ENCODE data around the gene SLC17A9. TPM values are rescaled to one million over a fixed set of nuclear protein-coding genes. Genes with fewer than 3 reads are reported as not detected.

Gene SLC17A9
- total and polyA plus RNA-seq, 2 donors (not counting 1 experiment from before 2014, with no cell fraction given), result 33.0 to 141 TPM

DNA sequence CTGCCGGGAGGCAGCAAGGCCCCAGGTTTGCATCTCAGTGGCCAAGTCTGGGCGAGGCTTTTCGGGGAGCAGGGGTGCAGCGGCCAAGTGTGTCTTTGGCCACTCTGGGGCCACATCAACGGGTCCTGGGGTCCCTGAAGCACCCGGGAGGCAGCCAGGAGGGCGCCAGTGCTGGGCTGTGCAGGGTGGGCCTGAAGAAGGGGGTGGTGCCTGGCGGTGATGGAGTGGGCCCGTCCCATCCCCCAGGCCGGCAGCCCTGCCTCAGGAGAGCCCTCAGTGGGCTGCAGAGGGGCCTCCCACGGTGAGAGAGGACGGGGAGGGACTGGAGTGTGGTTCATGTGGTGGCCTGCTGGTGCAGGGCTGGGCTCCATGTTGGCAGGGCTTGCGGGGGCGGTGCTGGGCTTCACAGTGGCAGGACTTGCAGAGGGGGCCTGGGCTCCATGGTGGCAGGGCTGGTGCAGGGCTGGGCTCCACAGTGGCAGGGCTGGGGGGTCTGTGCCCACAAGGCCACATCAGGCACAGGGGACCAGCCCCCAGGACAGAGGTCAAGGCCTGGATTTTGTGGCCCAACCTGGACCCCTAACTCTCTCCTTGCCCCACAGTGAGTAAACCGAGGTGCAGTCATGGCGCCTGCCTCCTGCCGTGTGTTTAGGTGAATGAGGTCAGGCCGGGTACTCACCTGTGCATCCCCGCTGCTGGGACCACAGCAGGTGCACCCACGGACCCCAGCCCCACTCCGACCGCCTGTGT is 64.7 kb downstream of the SLC17A9 start:
- H3K4me1 ChIP-seq (ENCODE audit: control insufficient read depth in 2 of 2, insufficient read depth in 2 of 2, low read length in 2 of 2), result no peaks in the 10 kb centered on the region
- no peak overlapping the region for H3K27ac ChIP-seq (ENCODE audit: low read length in 2 of 2)
- H3K36me3 ChIP-seq (replicated peaks in 1 of 2; ENCODE audit: control extremely low read depth in 1 of 2, control insufficient read depth in 1 of 2, extremely low read depth in 1 of 2, insufficient read depth in 2 of 2, low read length in 1 of 2), result no peaks in the 10 kb centered on the region
- ChIA-PET CTCF (no interaction called here), POLR2A (no interaction called here)
- WGBS (ENCODE audit: insufficient coverage), result 80% methylated on average over 22 of the region's 22 CpGs
- Mint-ChIP-seq H3K27ac (no peak overlapping the region), H3K9me3 (ENCODE audit: insufficient read depth) (peaks cover 5% of the 10 kb centered on the region), H3K4me3 (no peak overlapping the region), H3K27me3 (peaks cover 63% of the 10 kb centered on the region), H3K4me1 (no peaks in the 10 kb centered on the region)
- DNase-seq (no peak), ATAC-seq (ENCODE audit: low read depth) (no peak)
- H4K20me1 ChIP-seq (ENCODE audit: control insufficient read depth, insufficient read depth, low read length, poor library complexity, severe bottlenecking), result no peaks in the 10 kb centered on the region
- H3K9ac ChIP-seq (ENCODE audit: low read length), result no peak overlapping the region
- H3K4me2 ChIP-seq (replicated peaks; ENCODE audit: low read depth, low read length, poor library complexity, severe bottlenecking), result no peak overlapping the region
- peaks cover 0 to 48% (median 14%) of the 10 kb centered on the region in 4 experiments for H3K27me3 ChIP-seq (replicated peaks in 1 of 4; ENCODE audit: control extremely low read depth in 1 of 4, control insufficient read depth in 3 of 4, insufficient read depth in 4 of 4, low read length in 3 of 4)
- H3K79me2 ChIP-seq (ENCODE audit: control insufficient read depth, insufficient read depth, low read length), result no peaks in the 10 kb centered on the region
- TF ChIP-seq CTCF (IDR thresholded peaks at IDR 0.05) (no peak), EZH2 (IDR thresholded peaks at IDR 0.05; ENCODE audit: borderline replicate concordance, insufficient read depth, low read depth, low read length, poor library complexity, severe bottlenecking) (no peak)
- no peak overlapping the region for H2AFZ ChIP-seq (ENCODE audit: insufficient read depth, low read depth, low read length, poor library complexity, severe bottlenecking)
- intact Hi-C loops (cut with micrococcal nuclease), result no loop called here
- no peak overlapping the region for H3K4me3 ChIP-seq (ENCODE audit: control extremely low read depth in 1 of 5, extremely low read depth in 1 of 5, insufficient read depth in 1 of 5, low read depth in 2 of 5, low read length in 4 of 5)
- H3K9me3 ChIP-seq (ENCODE audit: control extremely low read depth in 1 of 3, control insufficient read depth in 2 of 3, insufficient read depth in 1 of 3, low read length in 2 of 3), result peaks cover 0 to 47% (median 16%) of the 10 kb centered on the region in 3 donors

- no peak for DNase-seq
- Histone ChIP-seq H2AFZ (ENCODE audit: insufficient read depth, low read depth, low read length, poor library complexity, severe bottlenecking) (no peak overlapping the region), H3K79me2 (ENCODE audit: control insufficient read depth, insufficient read depth, low read length) (no peaks in the 10 kb centered on the region), H4K20me1 (ENCODE audit: control insufficient read depth, insufficient read depth, low read length, poor library complexity, severe bottlenecking) (no peaks in the 10 kb centered on the region), H3K4me2 (replicated peaks; ENCODE audit: low read depth, low read length, poor library complexity, severe bottlenecking) (no peak overlapping the region), H3K27me3 (replicated peaks in 1 of 4; ENCODE audit: control extremely low read depth in 1 of 4, control insufficient read depth in 3 of 4, insufficient read depth in 4 of 4, low read length in 3 of 4) (peaks cover 0 to 46% (median 11%) of the 10 kb centered on the region in 4 experiments), H3K9ac (ENCODE audit: low read length) (no peak overlapping the region), H3K27ac (ENCODE audit: low read length in 2 of 2) (no peak overlapping the region), H3K4me3 (ENCODE audit: control extremely low read depth in 1 of 5, extremely low read depth in 1 of 5, insufficient read depth in 1 of 5, low read depth in 2 of 5, low read length in 4 of 5) (no peak overlapping the region), H3K36me3 (replicated peaks in 1 of 2; ENCODE audit: control extremely low read depth in 1 of 2, control insufficient read depth in 1 of 2, extremely low read depth in 1 of 2, insufficient read depth in 2 of 2, low read length in 1 of 2) (no peaks in the 10 kb centered on the region), H3K9me3 (ENCODE audit: control extremely low read depth in 1 of 3, control insufficient read depth in 2 of 3, insufficient read depth in 1 of 3, low read length in 2 of 3) (peaks cover 0 to 41% (median 12%) of the 10 kb centered on the region in 3 donors), H3K4me1 (ENCODE audit: control insufficient read depth in 2 of 2, insufficient read depth in 2 of 2, low read length in 2 of 2) (no peaks in the 10 kb centered on the region)
- Mint-ChIP-seq H3K27me3 (peaks cover 58% of the 10 kb centered on the region), H3K4me3 (no peak overlapping the region), H3K27ac (no peak overlapping the region), H3K4me1 (no peaks in the 10 kb centered on the region), H3K9me3 (ENCODE audit: insufficient read depth) (peaks cover 5% of the 10 kb centered on the region)
- CTCF ChIA-PET, result no interaction called here
- POLR2A ChIA-PET, result no interaction called here
- no peak for ATAC-seq (ENCODE audit: low read depth)
- intact Hi-C loops (cut with micrococcal nuclease), result no loop called here
- TF ChIP-seq CTCF (IDR thresholded peaks at IDR 0.05), result no peak
- WGBS (ENCODE audit: insufficient coverage), result 91% methylated on average over 25 of the region's 25 CpGs
Measured at GRCh38 chr20:63017826-63018411, 65.4 kb downstream of the SLC17A9 start.

Data from B cell (primary cell).